Kidney epithelial cell (primary cell): Measurements from ENCODE around the gene LTBP4. TPM values are rescaled to one million over a fixed set of nuclear protein-coding genes. Genes with fewer than 3 reads are reported as not detected.
A peak's percentile ranks its signal among the peaks of the same experiment; 100 is the strongest.

Source experiments
- DNase-seq: peaks from one replicate; pipeline ENCODE4 v3.0.0-alpha.2; 2010; ENCODE audit warnings: low read depth
- H3K27me3 ChIP-seq: 2 replicates; pipeline ENCODE4 v1.6.0; 2011; ENCODE audit warnings: low read length; ENCODE audit not compliant: control insufficient read depth, insufficient read depth
- H3K36me3 ChIP-seq: 2 replicates; pipeline ENCODE4 v1.5.1; 2011; ENCODE audit warnings: low read length; ENCODE audit not compliant: control insufficient read depth, insufficient read depth
- H3K4me3 ChIP-seq: 2 replicates; pipeline ENCODE4 v1.5.1; 2011; ENCODE audit warnings: low read depth, mild to moderate bottlenecking, control low read depth, low read length
- total RNA-seq: library from RNA; depleted of rRNA; stranded (reverse); fragments of >200 nt; gene quantifications from 2 replicates; pipeline ENCODE4 v1.2.3, GENCODE V29; 2015
- TF ChIP-seq, protein P1 (sequence below): IDR thresholded peaks from 2 replicates; pipeline ENCODE4 v1.5.1; 2011; ENCODE audit warnings: mild to moderate bottlenecking, moderate library complexity, low read length, control low read depth, inconsistent platforms; ENCODE audit not compliant: insufficient read depth, poor library complexity, severe bottlenecking

The LTBP4 gene
- total RNA-seq, 1 donor from 2014 or later: 89.3 TPM

DNA sequence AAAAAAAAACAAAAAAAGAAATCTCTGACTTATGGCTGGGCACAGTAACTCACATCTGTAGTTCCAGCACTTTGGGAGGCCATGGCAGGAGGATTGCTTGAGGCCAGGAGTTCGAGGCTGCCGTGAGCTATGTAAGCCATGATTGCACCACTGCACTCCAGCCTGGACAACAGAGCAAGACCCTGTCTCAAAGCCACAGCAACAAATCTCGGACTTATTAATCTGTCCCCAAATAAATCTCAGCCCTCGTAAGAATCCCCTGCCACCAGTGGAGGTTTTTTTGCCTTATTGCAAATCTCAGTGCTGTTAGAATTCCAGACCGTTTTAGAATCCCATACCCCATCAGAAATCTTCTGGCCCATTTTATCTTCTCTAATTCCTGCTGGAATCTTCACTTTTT lies 19.6 kb upstream of the LTBP4 start:
- TF ChIP-seq, protein P1, sequence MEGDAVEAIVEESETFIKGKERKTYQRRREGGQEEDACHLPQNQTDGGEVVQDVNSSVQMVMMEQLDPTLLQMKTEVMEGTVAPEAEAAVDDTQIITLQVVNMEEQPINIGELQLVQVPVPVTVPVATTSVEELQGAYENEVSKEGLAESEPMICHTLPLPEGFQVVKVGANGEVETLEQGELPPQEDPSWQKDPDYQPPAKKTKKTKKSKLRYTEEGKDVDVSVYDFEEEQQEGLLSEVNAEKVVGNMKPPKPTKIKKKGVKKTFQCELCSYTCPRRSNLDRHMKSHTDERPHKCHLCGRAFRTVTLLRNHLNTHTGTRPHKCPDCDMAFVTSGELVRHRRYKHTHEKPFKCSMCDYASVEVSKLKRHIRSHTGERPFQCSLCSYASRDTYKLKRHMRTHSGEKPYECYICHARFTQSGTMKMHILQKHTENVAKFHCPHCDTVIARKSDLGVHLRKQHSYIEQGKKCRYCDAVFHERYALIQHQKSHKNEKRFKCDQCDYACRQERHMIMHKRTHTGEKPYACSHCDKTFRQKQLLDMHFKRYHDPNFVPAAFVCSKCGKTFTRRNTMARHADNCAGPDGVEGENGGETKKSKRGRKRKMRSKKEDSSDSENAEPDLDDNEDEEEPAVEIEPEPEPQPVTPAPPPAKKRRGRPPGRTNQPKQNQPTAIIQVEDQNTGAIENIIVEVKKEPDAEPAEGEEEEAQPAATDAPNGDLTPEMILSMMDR: no peak
- no peak for DNase-seq
- H3K36me3 ChIP-seq: no peaks in the 10 kb centered on the region
- no peaks in the 10 kb centered on the region for H3K27me3 ChIP-seq
- no peak overlapping the region for H3K4me3 ChIP-seq

GRCh38 chr19:40582467-40582866 lies 18.7 kb upstream of the LTBP4 start:
- no peak for DNase-seq
- Histone ChIP-seq H3K36me3 (no peaks in the 10 kb centered on the region), H3K27me3 (no peaks in the 10 kb centered on the region), H3K4me3 (no peak overlapping the region)
- TF ChIP-seq, protein P1: no peak

DNA sequence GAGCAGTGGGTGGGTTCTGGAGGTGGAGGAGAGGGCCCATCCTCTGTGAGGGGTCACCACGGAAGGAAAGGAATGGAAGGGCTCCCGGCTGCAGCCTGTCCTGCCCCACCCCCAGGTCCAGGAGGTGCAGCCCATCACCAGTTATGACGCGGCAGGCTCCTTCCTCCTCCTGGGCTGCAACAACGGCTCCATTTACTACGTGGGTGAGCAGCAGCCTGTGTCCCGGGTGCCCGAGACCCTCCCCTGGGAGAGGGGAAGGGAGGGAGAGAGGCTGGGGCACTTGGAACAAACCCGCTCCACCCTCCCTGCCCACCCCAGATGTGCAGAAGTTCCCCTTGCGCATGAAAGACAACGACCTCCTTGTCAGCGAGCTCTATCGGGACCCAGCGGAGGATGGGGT lies 17.9 kb upstream of the LTBP4 start:
- Histone ChIP-seq H3K4me3 (no peak overlapping the region), H3K36me3 (no peaks in the 10 kb centered on the region), H3K27me3 (no peaks in the 10 kb centered on the region)
- TF ChIP-seq, protein P1: no peak
- no peak for DNase-seq

DNA sequence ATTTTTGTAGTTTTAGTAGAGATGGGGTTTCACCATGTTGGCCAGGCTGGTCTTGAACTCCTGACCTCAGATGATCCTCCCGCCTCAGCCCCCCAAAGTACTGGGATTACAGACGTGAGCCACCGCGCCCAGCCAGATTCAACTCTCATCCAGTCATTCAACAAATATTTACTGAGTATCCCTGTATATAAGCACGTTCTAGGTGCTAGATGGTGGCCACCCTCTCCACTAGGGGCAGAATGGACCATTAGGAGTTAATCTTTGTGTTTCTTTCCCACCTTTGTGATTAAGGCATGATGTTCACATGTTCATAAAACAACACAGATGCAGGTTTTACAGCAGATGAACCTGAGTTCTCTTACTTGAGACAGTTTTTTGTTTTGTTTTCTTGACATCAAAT lies 17.2 kb upstream of the LTBP4 start:
- TF ChIP-seq, protein P1: peak; percentile 37
- DNase-seq: no peak
- no peaks in the 10 kb centered on the region for H3K36me3 ChIP-seq

DNA sequence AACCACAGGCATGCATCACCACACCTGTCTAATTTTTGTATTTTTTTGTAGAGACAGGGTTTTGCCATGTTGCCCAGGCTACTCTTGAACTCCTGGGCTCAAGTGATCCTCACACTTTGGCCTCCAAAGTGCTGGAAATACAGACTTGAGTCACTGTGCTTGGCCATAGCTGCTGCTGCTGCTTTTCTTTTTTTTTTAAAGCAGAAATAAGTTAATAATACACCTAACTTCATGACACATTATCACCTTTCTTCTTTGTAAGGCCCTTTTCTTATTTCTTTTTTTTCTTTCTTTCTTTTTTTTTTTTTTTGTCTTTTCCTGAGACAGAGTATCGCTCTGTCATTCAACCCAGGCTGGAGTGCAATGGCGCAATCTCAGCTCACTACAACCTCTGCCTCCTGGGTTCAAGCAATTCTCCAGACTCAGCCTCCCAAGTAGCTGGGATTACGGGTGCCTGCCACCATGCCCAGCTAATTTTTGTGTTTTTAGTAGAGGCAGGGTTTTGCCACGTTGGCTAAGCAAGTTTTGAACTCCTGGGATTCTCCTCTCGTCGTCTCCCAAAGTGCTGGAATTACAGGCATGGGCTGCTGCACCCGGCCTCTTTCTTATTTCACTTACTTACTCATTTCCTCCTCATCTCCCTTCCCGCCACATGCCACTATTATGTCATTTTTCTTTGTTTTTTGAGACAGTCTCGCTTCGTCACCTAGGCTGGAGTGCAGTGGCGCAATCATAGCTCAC lies 15.8 kb upstream of the LTBP4 start:
- H3K4me3 ChIP-seq: no peak overlapping the region
- H3K36me3 ChIP-seq: no peaks in the 10 kb centered on the region
- peak; percentile 76 for DNase-seq
- no peaks in the 10 kb centered on the region for H3K27me3 ChIP-seq
- TF ChIP-seq, protein P1: no peak

More for the DNA sequence above, 17.2 kb upstream of the LTBP4 start:
- no peaks in the 10 kb centered on the region for H3K27me3 ChIP-seq
- no peak overlapping the region for H3K4me3 ChIP-seq

GRCh38 chr19:40585982-40586422 lies 15.2 kb upstream of the LTBP4 start:
- TF ChIP-seq, protein P1: no peak
- no peaks in the 10 kb centered on the region for H3K36me3 ChIP-seq
- no peak overlapping the region for H3K4me3 ChIP-seq
- H3K27me3 ChIP-seq: no peaks in the 10 kb centered on the region
- no peak for DNase-seq
